Measurements from ENCODE around the gene NRG2.

NRG2 gene

DNA sequence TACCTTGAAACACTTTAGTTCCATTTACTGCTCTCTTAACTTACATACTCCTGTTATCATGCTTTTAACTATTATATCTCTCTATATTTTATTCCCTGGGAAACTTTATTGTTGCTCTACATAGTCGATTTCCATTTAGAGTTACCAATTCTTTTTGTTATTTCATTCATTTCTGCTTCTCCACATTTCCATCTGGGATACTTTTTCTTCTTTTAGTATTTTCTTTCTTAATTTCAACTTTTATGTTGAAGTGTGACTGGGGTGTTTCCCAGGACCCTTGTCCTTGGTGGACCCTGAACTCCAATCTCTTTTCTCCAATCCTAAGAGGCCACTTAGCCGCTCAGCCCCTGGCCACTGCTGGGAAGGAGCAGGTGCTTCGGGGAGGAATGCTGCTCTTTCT lies 211.5 kb downstream of the NRG2 start:
- DNase-seq: no peak

DNA sequence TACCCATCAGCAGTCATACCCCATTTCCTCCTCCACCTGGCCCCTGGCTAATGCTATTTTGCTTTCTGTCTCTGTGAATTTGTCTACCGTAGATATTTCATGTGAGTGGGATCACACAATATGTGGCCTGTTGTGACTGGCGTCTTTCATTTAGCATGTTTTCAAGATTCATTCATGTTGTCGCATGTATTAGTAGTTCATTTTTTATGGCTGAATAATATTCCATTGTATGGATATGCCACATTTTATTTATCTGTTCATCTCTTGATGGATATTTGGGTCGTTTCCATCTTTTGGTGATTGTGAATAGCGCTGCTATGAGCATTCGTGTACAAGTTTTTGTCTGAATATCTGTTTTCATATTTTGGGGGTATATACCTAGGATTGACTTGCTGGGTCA lies 213.6 kb downstream of the NRG2 start:
- DNase-seq: no peak

DNA sequence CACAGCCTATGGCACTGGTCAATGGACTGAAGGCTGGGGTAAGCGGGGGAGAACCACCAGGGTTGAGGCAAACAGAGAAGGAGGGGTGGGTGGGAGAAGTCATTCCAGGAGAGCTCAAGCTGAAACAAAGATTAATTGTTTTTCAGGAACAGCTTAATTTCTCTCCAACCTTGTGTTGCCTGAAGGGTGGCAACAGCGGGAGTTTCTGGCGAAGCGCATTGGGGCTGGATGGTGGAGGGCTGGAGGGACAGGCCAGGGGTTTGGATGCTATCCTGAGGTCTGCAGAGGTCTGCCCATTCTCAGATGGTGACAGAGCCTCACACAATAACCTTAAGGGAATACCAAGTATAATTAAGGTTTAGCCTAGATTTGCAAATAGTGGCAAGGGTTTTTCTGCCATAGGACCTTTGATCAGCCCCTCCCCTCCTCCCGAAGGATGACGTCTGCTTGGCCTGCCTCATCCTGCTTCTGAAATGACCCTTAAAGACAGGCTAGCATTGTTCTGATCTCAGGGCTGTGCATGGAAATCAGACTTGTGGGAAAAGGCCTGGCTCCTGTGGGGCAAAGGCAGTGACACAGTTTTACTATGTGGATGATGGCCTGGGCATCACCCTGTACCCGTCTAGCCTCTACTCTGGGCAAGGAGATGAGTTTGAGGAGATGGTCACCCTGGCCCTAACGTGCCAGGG lies 214.7 kb downstream of the NRG2 start:
- DNase-seq: no peak

DNA sequence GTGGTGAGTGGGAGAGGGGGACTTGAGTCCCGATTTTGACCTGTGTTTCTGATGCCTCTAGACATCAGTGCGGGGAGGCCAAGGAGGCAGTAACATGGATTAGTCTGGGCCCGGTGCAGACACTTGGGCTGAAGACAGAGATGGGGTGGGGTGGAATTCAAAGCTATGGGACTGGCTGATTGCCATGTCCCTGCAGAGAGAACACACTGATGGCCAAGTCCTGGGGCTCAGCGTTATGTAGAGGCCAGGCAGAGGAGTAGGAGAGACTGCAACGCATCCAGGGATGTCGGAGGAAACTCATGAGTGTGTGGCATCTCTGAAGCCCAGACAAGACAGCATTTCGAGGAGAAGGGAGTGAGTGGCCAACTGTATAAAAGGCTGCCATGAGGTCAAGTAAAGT lies 217.4 kb downstream of the NRG2 start:
- no peak for DNase-seq

DNA sequence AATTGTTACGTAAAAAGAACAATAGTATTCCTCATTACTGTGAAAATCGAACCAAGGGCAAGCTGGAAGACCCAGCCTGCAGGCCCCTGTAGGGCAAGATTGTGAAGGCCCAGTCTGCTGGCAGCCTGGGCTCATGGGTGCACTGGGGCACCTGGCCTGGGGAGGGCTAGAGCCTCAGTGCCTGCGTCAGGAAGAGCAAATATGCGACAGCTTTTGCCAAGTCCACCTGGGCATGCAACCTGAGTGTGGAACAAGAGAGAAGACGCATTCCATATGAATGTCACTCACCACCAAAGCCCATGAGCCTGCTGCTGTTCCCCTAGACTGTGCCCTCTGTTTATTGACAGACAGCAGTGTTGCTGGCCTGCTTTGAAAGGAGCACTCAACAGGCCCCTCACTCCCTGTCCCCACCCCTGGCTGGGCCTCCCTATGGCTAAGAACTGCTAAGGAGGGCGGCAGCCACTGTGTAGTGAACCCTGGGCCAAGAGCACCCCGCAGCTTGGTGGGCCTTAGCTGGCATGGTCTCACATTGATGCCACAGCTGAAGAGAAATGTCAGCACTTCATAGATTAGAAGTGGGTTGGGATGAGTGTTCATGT lies 219.2 kb downstream of the NRG2 start:
- DNase-seq: no peak

DNA sequence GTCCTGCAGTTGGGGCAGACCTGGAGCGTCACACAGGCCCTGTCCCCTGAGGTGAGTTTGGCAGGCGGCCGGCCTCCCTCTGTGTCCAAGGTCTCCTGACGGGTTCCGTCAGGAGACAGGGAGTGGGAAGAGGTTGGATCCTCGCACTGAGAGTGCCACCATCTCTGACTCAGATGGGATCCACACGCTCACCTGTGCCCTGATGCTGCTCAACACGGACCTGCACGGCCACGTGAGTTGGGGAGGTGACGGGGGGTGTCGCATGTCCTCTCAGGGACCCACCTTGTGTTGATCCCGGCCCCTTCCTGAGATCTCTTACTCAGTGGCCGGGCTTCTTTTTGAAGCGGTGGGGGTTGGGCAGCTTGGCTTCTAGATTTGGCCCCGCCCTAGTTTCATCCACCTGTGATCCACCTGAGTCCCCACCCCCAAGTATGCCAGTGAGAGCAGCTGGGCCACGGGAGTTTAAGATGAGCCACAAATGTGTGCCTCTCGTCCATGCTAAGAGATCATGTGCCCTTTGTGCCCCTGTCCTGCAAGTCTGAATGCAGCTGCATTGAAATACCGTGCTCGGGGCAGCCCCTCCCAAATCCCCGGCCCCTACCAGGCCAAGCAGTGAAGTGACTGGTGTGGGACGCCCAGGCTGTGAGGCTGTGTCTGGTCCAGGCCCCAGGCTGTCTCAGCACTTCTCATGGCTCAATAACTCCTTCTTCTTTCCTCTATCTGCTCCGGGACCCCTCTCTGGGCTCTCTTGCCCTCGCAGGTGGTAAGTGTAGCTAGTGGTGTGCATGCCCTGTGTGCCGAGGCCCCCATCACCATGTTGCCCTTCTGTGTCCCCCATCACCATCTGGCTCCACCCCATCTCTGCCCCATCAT lies 220.3 kb downstream of the NRG2 start:
- DNase-seq: no peak

DNA sequence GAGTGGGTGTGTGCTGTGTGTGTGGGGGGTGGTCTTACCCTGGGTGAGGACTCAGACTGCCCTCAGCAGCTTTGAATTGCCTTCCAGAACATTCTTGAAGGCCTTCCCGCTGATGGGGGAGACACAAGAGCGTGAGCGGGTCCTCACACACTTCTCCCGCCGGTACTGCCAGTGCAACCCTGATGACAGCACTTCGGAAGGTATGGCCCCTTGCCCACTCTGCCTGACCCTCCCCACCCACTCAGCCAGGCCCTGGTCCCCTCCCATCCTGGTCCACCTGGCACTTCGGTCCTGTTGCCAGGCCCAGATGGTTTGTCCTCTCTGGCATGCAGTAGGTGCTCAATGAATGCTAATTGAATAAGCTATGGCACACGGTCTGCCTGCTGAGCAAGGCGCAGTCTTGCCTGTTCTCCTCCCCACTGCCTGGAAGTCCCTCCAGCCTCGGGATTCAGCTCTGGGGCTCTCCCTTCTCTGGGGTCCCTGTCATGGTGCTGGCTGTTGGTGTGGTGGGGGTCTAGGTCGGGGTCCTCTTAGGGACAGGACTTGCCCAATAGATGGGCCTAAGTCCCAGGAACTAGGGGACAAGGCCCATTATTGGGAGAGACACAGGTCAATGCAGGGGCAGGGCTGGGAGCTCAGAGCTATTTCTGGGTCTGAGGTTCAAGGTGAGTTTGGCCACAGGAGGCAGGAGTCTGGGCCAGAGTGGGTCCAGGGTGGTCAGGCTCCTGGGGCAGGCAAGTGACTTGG lies 221.1 kb downstream of the NRG2 start:
- DNase-seq: no peak

DNA sequence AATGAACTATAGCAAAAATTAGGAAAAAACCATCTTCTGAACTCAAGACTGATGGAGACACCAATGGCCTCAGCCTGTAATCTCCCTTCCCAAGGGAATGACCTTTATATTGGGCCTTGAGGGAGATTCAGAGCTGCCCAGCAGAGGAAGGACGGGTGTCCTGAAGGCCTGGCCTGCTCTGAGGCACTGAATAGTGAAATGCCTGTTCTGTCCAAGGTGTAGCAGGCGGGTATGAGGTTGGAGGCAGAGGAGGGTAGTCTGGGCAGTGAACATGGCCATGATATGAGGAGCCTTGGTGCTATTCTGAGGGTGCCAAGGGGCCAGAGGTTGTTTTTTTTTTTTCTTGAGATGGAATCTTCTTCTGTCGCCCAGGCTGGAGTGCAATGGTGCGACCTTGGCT lies 222.5 kb downstream of the NRG2 start:
- DNase-seq: no peak

DNA sequence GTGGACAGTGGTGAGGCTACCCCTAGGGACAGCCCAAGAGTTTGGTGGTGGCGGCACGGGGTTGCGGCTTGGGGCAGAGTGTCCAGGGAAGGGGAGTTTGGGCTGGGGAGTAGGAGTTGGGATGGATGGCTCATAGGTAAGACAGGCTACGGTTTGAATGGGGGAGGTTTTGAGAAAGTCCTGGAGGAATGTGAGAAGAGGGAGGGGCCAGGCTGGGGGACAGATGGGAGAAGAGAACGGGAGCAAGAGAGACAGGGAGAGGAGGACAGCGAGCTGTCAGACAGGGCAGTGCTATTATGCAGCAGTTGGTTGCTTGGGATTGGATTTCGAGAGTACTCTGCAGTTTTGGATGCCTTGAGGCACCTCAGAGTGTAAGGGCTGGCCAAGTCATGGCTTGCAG lies 223.0 kb downstream of the NRG2 start:
- no peak for DNase-seq

DNA sequence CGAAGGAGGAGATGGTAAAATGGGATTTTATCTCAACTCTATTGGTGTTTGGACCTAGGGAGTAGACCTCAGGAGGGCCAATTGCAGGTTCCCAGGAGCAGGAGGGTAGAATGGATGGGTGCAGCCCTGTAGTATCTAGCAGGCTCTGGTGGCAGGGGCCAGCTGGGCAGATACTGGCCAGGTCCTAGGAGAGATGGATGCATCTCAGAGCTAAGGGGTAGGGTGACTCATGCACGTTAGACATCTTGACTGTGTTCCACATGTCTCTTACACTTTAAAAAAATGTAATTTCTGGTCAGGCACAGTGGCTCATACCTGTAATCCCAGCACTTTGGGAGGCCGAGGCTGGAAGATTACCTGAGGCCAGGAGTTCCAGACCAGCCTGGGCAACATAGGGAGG lies 225.1 kb downstream of the NRG2 start:
- no peak for DNase-seq

DNA sequence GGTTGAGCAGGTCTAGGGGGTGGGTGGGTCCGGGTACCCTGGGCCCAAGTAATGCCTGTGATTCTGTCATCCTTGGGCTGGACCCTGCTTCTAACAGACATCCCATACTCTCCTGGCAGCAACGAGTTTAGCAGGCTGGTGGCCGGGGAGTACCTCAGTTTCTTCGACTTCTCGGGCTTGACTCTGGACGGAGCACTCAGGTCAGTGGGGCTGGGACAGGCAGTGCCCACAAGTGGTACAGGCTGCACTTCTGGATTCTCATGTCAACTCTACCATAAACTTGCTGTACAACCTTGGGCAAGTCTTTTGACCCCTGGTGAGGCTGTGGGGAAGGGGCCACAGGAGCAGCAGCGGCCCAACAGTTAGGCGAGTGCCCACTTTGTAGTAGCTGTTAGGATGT lies 225.7 kb downstream of the NRG2 start:
- no peak for DNase-seq

DNA sequence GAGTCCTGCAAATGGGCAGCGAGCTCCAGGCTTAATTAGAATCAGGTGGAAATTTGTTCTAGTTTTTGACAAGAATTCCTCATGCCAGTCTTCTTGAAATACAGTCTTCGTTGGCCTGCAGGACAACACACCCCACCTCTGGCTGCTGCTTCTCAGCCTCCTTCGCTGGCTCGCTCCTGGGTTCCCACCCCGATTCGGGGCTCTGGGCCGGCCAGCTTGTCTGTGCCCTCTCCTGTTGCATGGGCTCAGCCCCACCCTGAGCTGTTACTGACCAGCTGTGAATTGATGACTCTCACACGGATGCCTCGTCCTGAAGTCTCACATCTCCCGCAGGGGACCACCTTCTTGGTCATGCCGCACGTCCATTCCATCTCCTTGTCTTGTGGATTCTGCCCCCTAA lies 226.5 kb downstream of the NRG2 start:
- DNase-seq: no peak

DNA sequence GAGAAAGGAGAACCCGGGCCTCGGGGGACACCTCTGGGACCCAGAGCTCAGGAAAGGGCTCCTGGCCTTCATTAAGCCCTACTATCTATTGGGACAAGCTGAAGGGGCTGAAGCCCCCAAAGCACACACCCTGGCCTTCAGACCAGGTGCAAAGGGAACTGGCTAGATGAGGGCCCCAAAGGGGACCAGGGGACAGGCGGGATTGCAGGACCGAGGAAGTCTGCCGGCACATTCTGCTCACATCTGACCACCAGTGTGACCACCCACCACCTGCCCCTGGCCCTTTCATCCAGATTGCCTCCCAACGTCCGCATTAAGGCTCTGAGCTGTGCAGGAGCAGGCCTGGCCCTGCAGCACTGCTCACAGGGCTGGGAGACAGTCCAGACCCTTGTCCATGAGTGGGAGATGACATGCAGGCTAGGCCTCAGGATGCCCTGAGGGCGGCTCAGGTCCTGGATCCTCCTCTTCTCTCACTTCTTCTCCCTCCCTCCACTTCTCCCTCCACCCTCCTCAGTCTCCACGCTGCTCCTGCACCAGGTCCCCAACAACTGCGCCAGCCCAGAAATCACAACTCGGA lies 228.3 kb downstream of the NRG2 start:
- DNase-seq: no peak

DNA sequence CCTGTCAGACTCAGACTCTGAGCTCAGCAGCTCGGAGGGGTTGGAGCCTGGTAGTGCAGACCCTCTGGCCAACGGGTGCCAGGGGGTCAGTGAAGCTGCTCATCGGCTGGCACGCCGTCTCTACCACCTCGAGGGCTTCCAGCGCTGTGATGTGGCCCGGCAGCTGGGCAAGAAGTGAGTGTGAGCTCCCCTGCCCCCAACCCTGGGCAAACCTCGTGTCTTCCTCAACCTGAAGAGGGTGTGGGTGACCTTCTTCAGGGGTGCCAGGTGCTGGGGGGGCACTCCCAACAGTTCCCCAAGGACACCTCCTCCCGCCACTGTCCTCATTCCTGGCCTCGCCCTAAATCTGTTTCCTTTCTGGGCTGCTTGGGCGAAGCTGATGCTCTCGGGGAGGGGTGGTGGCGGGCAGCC lies 228.9 kb downstream of the NRG2 start:
- DNase-seq: no peak

DNA sequence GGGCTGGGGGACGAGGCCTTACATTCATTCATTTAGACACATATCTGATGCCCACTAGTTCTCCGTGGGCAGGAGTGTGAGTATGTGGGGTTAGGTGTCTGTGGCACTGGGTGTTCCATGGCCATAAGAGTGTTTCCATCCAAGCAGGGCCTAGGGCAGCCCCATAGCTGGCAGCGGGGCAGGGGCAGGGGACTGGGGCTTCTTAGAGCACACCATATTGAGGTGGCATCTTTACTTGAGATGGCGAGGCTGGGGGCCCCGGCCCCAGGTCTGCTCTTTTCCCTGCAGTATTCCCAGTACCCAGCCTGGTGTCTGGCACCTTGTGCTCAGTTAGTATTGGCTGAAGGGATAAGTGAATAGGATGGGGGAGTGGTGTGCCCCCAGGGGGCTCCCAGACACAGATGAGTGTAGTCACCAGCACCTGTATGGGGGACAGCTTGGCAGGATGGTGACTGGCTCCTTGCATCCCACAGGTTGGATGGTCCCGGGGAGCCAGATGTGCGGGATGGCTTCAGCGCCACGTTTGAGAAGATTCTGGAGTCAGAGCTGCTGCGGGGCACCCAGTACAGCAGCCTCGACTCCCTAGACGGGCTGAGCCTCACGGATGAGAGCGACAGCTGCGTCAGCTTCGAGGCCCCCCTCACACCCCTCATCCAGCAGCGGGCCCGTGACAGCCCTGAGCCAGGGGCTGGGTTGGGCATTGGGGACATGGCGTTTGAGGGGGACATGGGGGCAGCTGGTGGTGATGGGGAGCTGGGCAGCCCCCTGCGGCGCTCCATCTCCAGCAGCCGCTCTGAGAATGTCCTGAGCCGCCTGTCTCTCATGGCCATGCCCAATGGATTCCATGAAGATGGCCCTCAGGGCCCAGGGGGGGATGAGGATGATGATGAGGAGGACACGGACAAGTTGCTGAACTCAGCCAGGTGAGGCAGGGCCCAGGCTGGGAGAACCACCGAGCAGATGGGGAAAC lies 230.0 kb downstream of the NRG2 start:
- DNase-seq: no peak

DNA sequence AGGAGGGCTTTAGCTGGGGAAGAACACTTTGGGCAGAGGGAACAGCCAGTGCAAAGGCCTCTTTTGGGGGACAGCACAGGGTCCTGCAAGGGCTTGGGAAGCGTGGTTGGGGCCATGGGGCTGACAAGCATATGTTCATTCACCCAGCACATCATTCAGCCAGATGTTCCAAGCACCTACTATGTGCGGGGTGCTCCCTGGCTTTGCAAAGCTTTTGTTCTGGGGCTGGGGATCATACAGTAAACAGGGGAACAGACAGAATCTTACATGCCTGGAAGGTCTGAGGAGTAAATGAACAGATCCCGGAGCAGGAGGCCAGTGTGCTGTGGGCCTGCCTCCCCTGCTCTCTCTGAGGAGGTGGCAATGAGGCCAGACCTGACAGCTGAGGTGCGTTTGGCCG lies 230.8 kb downstream of the NRG2 start:
- DNase-seq: no peak

DNA sequence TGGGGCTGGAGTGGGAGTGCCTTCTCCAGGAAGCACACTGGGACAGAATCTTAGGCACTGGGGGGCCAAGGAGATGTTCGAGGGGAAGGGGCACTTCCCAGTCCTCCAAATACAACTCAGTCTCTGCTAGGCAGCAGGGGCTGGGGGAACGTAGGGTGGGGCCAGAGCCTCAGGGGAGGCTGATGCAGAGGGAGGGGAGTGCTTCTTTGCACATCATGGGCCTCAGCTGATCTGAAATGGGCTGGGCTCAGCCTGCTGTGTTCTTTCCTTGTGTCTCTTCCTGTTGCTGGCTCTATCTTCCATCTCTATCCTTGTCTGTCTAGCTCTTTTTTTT lies 231.9 kb downstream of the NRG2 start:
- DNase-seq: no peak

DNA sequence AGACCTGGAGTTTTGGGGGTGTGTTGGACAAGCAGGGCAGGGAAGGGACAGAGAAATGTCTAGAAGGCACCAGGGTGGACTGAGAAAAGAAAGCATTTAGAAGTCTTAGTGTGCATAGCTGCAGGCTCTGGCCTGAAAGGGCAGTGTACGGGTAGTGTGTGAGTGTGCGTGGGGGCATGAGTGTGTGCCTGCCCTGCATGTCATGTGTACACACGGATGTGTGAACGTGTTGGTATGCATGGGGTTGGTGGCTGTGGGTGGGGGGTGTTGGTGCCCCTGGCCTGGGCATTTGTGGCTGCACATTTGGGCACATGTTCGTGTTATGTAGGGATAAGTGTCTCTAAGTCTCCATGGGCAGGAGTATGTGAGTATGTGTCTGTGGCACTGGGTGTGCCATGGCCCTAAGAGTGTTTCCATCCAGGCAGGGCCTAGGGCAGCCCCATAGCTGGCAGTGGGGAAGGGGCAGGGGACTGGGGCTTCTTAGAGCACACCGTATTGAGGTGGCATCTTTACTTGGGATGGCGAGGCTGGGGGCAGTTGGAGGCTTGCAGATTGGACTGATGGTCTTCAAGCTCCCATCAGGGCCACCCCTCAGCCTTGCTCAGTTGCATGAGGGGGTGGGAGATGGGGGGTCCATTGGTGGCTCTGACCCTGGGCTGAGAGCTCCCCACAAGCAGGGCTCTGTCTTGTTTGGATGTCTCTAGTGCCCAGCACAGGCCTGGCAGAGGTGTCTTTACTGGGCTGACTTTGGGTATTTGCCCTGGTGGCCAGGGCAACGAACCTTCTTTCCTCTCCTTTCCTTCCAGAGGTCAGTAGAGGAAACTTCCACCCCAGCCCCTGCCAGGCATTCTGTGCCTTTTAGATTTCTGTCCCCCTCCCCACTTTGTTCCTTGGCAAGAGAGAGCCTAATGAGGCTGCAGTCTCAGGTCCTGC lies 232.5 kb downstream of the NRG2 start:
- no peak for DNase-seq

DNA sequence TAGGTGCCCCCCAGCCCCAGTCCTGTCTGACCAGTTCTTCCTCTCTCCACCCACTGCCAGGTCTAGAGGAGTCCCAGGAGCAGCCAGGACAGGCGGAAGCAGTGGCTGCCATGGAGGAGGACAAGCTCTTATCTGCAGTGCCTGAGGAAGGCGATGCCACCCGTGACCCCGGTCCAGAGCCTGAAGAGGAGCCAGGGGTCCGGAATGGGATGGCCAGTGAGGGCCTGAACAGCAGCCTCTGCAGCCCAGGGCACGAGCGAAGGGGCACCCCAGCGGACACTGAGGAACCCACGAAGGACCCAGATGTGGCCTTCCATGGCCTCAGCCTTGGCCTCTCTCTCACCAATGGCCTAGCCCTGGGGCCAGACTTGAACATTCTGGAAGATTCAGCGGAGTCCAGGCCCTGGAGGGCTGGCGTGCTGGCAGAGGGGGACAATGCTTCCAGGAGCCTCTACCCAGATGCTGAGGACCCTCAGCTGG lies 233.7 kb downstream of the NRG2 start:
- DNase-seq: no peak

DNA sequence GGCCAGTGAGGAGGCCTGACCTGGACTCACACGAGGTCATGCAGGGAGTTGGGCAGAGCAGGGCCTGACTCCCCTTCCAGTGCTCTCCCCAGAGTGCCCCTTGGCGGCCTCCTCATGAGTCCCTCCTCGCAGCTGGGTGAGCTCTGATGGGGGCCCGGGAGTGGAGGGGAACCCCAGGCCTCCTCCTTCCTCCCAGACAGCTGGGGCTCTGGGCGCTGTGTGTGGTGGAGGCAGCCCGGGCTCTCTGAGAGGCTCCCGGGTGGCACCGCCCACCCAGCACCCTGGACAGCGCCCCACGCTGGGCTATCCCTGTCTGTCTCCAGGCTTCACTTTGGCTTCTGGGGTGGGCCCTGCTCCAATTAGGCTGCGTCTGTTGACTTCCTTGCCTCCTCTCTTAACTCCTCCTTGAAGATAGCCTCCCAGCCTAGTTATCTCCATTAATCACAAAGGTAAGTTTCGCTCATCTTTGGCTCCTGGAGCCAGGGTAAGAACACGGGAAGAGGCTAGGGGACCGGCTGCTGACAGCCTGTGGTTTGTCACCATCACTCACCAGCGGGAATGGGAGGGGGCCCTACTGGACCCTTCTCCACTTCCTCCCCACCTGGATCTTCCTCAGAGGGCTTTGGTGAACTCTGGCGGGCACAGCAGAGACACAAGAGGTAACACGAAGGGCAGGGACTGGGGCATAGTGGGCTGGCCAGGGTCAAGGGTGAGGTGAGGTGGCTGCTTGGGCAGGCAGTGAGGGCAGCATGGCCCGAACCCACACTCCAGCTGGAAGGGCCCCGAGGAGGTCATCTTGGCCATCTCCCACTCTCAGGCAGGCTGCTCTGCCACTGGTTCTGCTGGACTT lies 234.4 kb downstream of the NRG2 start:
- DNase-seq: no peak

All from activated CD8-positive, alpha-beta memory T cell treated with anti-CD3 and anti-CD28 coated beads for 24 hours (primary cell).